Gastrocnemius medialis (tissue), 4 donors: ENCODE results near the gene TIGD2. TPM values are rescaled to one million over a fixed set of nuclear protein-coding genes. Genes with fewer than 3 reads are reported as not detected.
A peak's percentile ranks its signal among the peaks of the same experiment; 100 is the strongest.

ENCODE experiments used
- ATAC-seq, 2 donors: fragments of 150-250 bp; one replicate each; pipeline ENCODE4 v1.9.1; 2016
- DNase-seq, 2 donors: peaks; one replicate each; pipeline ENCODE4 v3.0.0-alpha.2; 2019
- H3K27ac ChIP-seq, 4 donors: fragments of 200-600 bp; sonication (generic); 1 replicate in 1 of 4; 2 replicates in 3 of 4; pipeline ENCODE4 v1.5.1; 2016 to 2018; ENCODE audit warnings: mild to moderate bottlenecking in 2 of 4, moderate library complexity in 1 of 4
- H3K27me3 ChIP-seq, 3 donors: fragments of 200-600 bp; sonication (generic) in 2 of 3; 1 replicate in 1 of 3; 2 replicates in 2 of 3; pipeline versions ENCODE4 v1.5.1 to v1.6.0; 2016 to 2019; ENCODE audit warnings: mild to moderate bottlenecking in 1 of 3, moderate library complexity in 1 of 3
- H3K36me3 ChIP-seq, 2 donors: fragments of 200-600 bp; sonication (generic) in 1 of 2; one replicate each; pipeline ENCODE4 v1.5.1; 2017 to 2018
- H3K4me1 ChIP-seq, 2 donors: fragments of 200-600 bp; sonication (generic) in 1 of 2; one replicate each; pipeline ENCODE4 v1.5.1; 2016 to 2017; ENCODE audit warnings: mild to moderate bottlenecking in 2 of 2
- H3K4me3 ChIP-seq, 4 donors: fragments of 200-600 bp; sonication (generic) in 3 of 4; 1 replicate in 1 of 4; 2 replicates in 3 of 4; pipeline ENCODE4 v1.5.1; 2016 to 2019; ENCODE audit warnings: mild to moderate bottlenecking in 2 of 4
- H3K9me3 ChIP-seq, 3 donors: fragments of 200-600 bp; sonication (generic) in 2 of 3; 1 replicate in 1 of 3; 2 replicates in 2 of 3; pipeline ENCODE4 v1.5.1; 2016 to 2019
- CTCF ChIP-seq, 5 experiments: fragments of 450-650 bp in 3 of 5; fragments of 200-600 bp in 2 of 5; sonication (generic) in 2 of 5; IDR thresholded peaks in 4 of 5; conservative IDR thresholded peaks in 1 of 5; 1 replicate in 4 of 5; 2 replicates in 1 of 5; pipeline ENCODE4 v1.5.1; 2016 to 2019; ENCODE audit warnings: antibody characterized with exemption in 5 of 5, mild to moderate bottlenecking in 3 of 5, moderate library complexity in 3 of 5
- POLR2A ChIP-seq, 2 donors: fragments of 450-650 bp; IDR thresholded peaks; one replicate each; pipeline ENCODE4 v1.6.1; 2017; ENCODE audit warnings: antibody characterized with exemption in 2 of 2, mild to moderate bottlenecking in 2 of 2, moderate library complexity in 2 of 2
- in situ Hi-C, 4 donors: fragments of 200-750 bp; cut with MboI; loops; one replicate each; pipeline versions ENCODE4 v1.15.0 to v1.8.0; 2017; ENCODE audit warnings: low sequenced_read_pairs in 4 of 4
- intact Hi-C: fragments of 100-400 bp; cut with DNase I; formaldehyde crosslinking; loops from one replicate; pipeline ENCODE4 v1.15.1; 2023; ENCODE audit warnings: low total_unique reads
- total RNA-seq, 4 donors: library from RNA; depleted of rRNA; stranded (reverse); fragments of >200 nt; gene quantifications; one replicate each; pipeline versions ENCODE4 v1.1.0 to v1.2.3, GENCODE V29; 2016

The TIGD2 gene
- total RNA-seq, 4 donors from 2014 or later = 1.7 to 2.8 (median 2.4) TPM

- DNase-seq = no peak
- Histone ChIP-seq H3K36me3 (no peaks in the 10 kb centered on the region), H3K4me3 (no peak overlapping the region), H3K27ac (no peak overlapping the region), H3K4me1 (peaks cover 0 to 2% of the 10 kb centered on the region in 2 donors), H3K9me3 (no peaks in the 10 kb centered on the region), H3K27me3 (no peaks in the 10 kb centered on the region)
- no peak for TF ChIP-seq CTCF (IDR thresholded peaks at IDR 0.05 in 4 of 5, conservative IDR thresholded peaks at IDR 0.05 in 1 of 5)
- TF ChIP-seq POLR2A (IDR thresholded peaks at IDR 0.05) = no peak
- intact Hi-C loops (no loop called here), in situ Hi-C loops (loop anchor here in 1 of 4 donors (10.0 kb wide), 1 partner anchor 51 kb away; the partner anchor contains the start of gene FAM13A)
- ATAC-seq = no peak
These were observed 5.6 kb upstream of the TIGD2 start for GRCh38 chr4:89105726-89106125.

- H3K4me1 ChIP-seq = peaks cover 9 to 13% of the 10 kb centered on the region in 2 donors
- in situ Hi-C loops = loop anchor here in 1 of 4 donors (10.0 kb wide), 1 partner anchor 53 kb away; the partner anchor contains the start of gene FAM13A
- no peak for ATAC-seq
These were observed 3.2 kb upstream of the TIGD2 start for GRCh38 chr4:89108091-89108490.

GRCh38 chr4:89109841-89110540 lies 1.3 kb upstream of the TIGD2 start:
- H3K27me3 ChIP-seq = no peaks in the 10 kb centered on the region
- in situ Hi-C loops (loop anchor here in 1 of 4 donors (10.0 kb wide), 1 partner anchor 55 kb away; the partner anchor contains the start of gene FAM13A), intact Hi-C loops (loop anchor here (2.0 to 10.0 kb wide), 7 partner anchors 85 to 1688 kb away; partner anchors contain the start of genes HERC3, NUDT9, PPM1K and PYURF)
- no peaks in the 10 kb centered on the region for H3K9me3 ChIP-seq
- peak overlapping the region in 2 of 4 donors; percentile 87 to 91 for H3K27ac ChIP-seq
- H3K4me1 ChIP-seq = peaks cover 9 to 13% of the 10 kb centered on the region in 2 donors
- DNase-seq (no peak), ATAC-seq (no peak)
- H3K36me3 ChIP-seq = no peaks in the 10 kb centered on the region
- peak overlapping the region; percentile 71 to 95 (median 88) for H3K4me3 ChIP-seq
- TF ChIP-seq CTCF (IDR thresholded peaks at IDR 0.05 in 4 of 5, conservative IDR thresholded peaks at IDR 0.05 in 1 of 5) (no peak), POLR2A (IDR thresholded peaks at IDR 0.05) (no peak)

More at GRCh38 chr4:89108091-89108490, 3.2 kb upstream of the TIGD2 start:
- intact Hi-C loops = no loop called here
- Histone ChIP-seq H3K9me3 (no peaks in the 10 kb centered on the region), H3K4me3 (no peak overlapping the region), H3K27ac (no peak overlapping the region), H3K36me3 (no peaks in the 10 kb centered on the region), H3K27me3 (no peaks in the 10 kb centered on the region)
- TF ChIP-seq POLR2A (IDR thresholded peaks at IDR 0.05) (no peak), CTCF (IDR thresholded peaks at IDR 0.05 in 4 of 5, conservative IDR thresholded peaks at IDR 0.05 in 1 of 5) (no peak)
- no peak for DNase-seq

DNA sequence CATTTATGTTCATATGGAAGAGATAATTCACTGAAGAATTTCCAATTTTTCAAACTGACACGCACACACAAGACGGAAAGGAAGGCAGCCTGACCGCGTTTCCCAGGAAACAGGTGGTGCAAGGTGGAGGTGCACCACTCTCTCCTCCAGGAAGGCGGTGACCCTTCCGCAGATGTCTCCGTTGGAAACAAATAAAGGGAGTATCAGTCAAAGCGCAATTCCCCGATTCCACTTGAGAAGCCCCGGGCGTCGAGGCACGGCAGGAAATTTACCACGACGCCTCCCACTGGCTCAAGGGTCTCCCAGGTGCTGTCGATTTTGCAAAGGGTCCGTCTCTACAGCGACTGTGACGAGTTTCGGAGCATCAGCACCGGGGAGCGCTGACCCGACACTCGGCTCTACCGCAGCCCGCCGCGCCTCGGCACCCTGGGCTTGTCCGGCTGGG lies 770 bp upstream of the TIGD2 start:
- H3K4me1 ChIP-seq = peaks cover 9 to 13% of the 10 kb centered on the region in 2 donors
- TF ChIP-seq CTCF (IDR thresholded peaks at IDR 0.05 in 4 of 5, conservative IDR thresholded peaks at IDR 0.05 in 1 of 5) = no peak
- H3K4me3 ChIP-seq = peak overlapping the region; percentile 71 to 95 (median 88)
- intact Hi-C loops (loop anchor here (2.0 to 10.0 kb wide), 7 partner anchors 86 to 1688 kb away; partner anchors contain the start of genes HERC3, NUDT9, PPM1K and PYURF), in situ Hi-C loops (no loop called here)
- peak overlapping the region; percentile 87 to 94 (median 92) for H3K27ac ChIP-seq
- ATAC-seq (peak in 1 of 2 donors; percentile 23), DNase-seq (no peak)
- H3K27me3 ChIP-seq = no peaks in the 10 kb centered on the region
- H3K36me3 ChIP-seq = no peaks in the 10 kb centered on the region
- H3K9me3 ChIP-seq = no peaks in the 10 kb centered on the region
